AG04449 (cell line): ENCODE data around the gene CCDC91.

Source experiments
- CTCF ChIA-PET: fragments of 350-600 bp; formaldehyde crosslinking; extraction: SDS; loops from one replicate; lab custom pipeline; 2021; ENCODE audit warnings: antibody characterized with exemption; lab: Yijun Ruan, JAX
- POLR2A ChIA-PET: fragments of 400-600, 350-600 bp; formaldehyde crosslinking; extraction: SDS; loops from one replicate; lab custom pipeline; 2020; ENCODE audit warnings: antibody characterized with exemption, inconsistent platforms; lab: Yijun Ruan, JAX
- DNase-seq: peaks from one replicate; pipeline ENCODE4 v3.0.0-alpha.2; 2010; ENCODE audit warnings: low read depth, low spot score
- H3K4me3 ChIP-seq: 2 replicates; pipeline ENCODE4 v1.5.1; 2011; ENCODE audit warnings: low read depth, mild to moderate bottlenecking, control low read depth, low read length
- TF ChIP-seq, protein P1 (sequence below): IDR thresholded peaks from one replicate; pipeline ENCODE4 v1.5.1; 2011; ENCODE audit warnings: mild to moderate bottlenecking, moderate library complexity, low read length, control low read depth, inconsistent platforms; ENCODE audit not compliant: insufficient read depth; ENCODE audit errors: missing control alignments

Gene CCDC91

DNA sequence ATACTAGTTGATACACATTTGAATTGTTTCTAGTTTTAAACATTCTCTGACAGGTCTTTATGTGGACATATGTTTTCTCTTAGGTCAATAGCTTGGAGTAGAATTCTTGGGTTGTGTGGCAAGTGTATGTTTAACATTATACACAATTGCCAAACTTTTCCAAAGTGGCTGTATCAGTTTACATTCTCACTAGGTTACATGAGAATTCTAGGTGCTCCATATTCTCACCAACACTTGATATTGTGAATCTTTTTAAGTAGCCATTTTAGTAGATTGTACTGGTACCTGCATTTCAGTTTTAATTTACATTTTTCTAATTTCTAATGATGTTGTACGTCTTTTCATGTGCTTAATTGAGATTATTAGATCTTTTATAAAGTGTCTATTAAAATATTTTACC lies 28.6 kb downstream of the CCDC91 start:
- ChIA-PET POLR2A (no interaction called here), CTCF (no interaction called here)
- TF ChIP-seq, protein P1, sequence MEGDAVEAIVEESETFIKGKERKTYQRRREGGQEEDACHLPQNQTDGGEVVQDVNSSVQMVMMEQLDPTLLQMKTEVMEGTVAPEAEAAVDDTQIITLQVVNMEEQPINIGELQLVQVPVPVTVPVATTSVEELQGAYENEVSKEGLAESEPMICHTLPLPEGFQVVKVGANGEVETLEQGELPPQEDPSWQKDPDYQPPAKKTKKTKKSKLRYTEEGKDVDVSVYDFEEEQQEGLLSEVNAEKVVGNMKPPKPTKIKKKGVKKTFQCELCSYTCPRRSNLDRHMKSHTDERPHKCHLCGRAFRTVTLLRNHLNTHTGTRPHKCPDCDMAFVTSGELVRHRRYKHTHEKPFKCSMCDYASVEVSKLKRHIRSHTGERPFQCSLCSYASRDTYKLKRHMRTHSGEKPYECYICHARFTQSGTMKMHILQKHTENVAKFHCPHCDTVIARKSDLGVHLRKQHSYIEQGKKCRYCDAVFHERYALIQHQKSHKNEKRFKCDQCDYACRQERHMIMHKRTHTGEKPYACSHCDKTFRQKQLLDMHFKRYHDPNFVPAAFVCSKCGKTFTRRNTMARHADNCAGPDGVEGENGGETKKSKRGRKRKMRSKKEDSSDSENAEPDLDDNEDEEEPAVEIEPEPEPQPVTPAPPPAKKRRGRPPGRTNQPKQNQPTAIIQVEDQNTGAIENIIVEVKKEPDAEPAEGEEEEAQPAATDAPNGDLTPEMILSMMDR: no peak
- no peak for DNase-seq
- no peak overlapping the region for H3K4me3 ChIP-seq

DNA sequence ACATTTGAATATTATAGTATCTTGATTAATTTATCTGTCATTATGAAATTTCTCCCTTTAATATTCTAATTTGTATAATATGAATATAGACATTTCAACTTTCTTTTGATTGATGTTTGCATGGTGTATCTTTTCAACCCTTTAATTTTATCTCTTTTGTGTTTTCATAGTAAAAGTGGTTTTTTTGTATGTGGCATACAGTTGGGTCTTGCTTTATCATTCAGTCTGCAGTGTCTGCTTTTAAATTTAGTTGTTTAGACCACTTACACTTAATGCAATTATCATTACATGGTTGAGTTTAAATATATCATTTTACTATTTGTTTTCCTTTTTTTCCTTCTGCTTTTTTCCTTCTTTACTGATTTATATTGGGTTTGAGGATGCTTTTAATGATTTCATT lies 29.6 kb downstream of the CCDC91 start:
- DNase-seq: no peak
- no peak overlapping the region for H3K4me3 ChIP-seq
- TF ChIP-seq, protein P1: no peak
- CTCF ChIA-PET: no interaction called here
- POLR2A ChIA-PET: no interaction called here

DNA sequence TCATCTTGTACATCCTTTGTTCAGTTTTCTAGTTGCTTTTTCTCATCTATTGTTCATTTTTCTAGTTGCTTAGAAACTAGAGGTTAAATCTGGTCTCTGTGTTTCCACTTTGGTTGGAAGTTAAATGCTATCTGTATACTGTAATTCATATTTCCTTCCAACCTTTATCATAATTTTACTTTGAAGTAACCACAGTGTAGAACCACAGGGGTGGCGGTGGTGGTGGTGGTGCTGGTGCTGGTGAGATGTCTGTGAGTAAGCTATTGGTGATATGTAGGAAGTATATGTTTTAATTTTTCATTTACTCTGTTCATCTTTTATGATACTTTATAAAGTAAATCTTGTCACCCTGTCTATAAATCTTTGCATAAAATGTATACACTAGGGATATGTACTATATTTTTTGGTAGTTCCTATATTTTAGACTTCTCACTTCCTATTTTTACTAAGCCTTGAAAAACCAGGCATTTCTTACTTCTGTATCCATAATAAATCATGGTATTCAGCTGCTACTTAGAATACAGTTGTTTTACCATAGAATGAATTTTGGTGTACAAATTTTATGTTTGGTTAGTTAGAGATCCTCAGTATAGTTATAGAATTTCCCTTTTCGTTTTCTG lies 31.9 kb downstream of the CCDC91 start:
- no peak for DNase-seq
- TF ChIP-seq, protein P1: no peak
- no peak overlapping the region for H3K4me3 ChIP-seq
- CTCF ChIA-PET: interaction anchor here (1.2 kb wide), 1 partner anchor 13 kb away, joined by 3 read pairs; no protein-coding TSS in a partner anchor
- POLR2A ChIA-PET: no interaction called here

DNA sequence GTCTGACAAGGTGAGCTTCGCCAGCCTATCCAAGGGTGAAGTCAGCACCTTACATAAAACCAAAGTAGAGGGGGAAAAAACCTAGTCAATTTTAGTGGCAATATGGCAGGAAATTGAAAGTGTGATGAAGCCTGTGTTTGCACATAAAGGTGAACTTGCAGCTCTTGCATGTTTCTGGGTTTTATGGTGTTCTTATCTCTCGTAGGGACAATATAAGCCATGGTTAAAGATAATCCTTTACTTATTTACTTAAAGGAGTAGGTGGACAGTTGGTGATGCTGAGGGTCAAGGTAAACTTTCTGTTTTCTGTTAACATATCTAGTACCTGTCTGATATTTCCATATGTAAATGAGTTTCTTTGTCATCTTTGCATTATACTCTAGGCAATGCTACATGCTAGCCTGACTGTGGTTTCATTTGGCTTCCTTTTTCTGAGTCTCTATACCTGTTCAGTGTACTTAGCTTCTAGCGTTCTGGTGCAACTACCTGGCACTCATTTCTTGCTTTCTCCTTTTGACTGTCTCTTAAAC lies 32.8 kb downstream of the CCDC91 start:
- no peak overlapping the region for H3K4me3 ChIP-seq
- DNase-seq: no peak
- ChIA-PET POLR2A (no interaction called here), CTCF (interaction anchor here (1.2 kb wide), 1 partner anchor 12 kb away, joined by 3 read pairs; no protein-coding TSS in a partner anchor)
- TF ChIP-seq, protein P1: no peak

DNA sequence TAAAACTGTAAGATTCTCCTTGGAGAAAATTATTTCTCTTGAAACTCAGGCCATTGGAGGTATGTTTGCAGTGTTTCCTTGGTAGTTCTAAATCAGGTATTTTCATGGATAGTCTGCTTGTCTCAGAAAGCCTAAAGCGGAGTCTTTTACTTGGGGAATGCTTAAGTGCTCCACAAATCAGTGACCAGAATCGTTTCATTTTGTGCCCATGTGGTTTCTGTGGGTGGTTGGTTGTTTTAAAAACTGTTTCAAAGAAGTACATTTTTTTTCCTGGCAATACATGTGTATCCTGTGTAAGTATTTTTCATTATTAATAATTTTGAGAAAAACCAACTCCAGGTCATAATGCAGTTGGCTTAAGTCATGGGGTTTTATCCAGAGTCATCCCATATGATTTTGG lies 33.6 kb downstream of the CCDC91 start:
- DNase-seq: no peak
- ChIA-PET POLR2A (no interaction called here), CTCF (no interaction called here)
- TF ChIP-seq, protein P1: no peak
- no peak overlapping the region for H3K4me3 ChIP-seq

DNA sequence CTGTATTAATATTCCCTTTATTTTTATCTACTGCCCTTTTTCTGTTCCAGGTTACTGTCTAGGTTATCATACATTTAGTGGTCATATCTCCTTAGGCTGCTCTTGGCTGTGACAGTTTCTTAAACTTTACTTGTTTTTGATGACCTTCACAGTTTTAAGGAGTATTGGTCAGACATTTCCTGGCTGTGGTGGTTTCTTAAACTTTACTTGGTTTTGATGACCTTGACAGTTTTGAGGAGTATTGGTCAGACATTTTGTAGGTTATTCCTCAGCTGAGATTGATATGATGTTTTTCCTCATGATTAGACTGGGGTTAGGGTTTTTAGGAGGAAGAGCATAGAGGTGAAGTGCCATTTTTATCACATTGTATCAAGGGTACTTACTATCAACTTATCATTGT lies 36.4 kb downstream of the CCDC91 start:
- H3K4me3 ChIP-seq: no peak overlapping the region
- DNase-seq: no peak
- TF ChIP-seq, protein P1: no peak
- ChIA-PET POLR2A (no interaction called here), CTCF (no interaction called here)
